HepG2 (cell line): ENCODE data around the gene TOM1L1. TPM values are rescaled to one million over a fixed set of nuclear protein-coding genes. Genes with fewer than 3 reads are reported as not detected.

Experiments
- CEBPG ChIP-seq: IDR thresholded peaks from 2 replicates; pipeline ENCODE4 v1.6.1; 2016
- KDM4B ChIP-seq: sonication (generic); formaldehyde crosslinking; IDR thresholded peaks from 2 replicates; pipeline ENCODE4 v1.4.0; 2020; ENCODE audit warnings: missing genetic modification reagents
- NBN ChIP-seq: fragments of 450-650 bp; conservative IDR thresholded peaks from 2 replicates; pipeline ENCODE4 v1.6.1; 2017
- RORA ChIP-seq: sonication (generic); formaldehyde crosslinking; IDR thresholded peaks from 2 replicates; pipeline ENCODE4 v1.5.0; 2020; ENCODE audit warnings: mild to moderate bottlenecking, missing genetic modification reagents, moderate library complexity
- YEATS2 ChIP-seq: sonication (generic); formaldehyde crosslinking; IDR thresholded peaks from 2 replicates; pipeline ENCODE4 v1.4.0; 2020; ENCODE audit warnings: missing genetic modification reagents, borderline replicate concordance
- ZFP37 ChIP-seq: sonication (generic); formaldehyde crosslinking; IDR thresholded peaks from 2 replicates; pipeline ENCODE4 v1.4.0; 2020; ENCODE audit warnings: missing genetic modification reagents, borderline replicate concordance
- ZNF33B ChIP-seq: sonication (generic); formaldehyde crosslinking; IDR thresholded peaks from 2 replicates; pipeline ENCODE4 v1.5.1; 2020; ENCODE audit warnings: mild to moderate bottlenecking, missing genetic modification reagents
- ZNF569 ChIP-seq: sonication (generic); formaldehyde crosslinking; IDR thresholded peaks from 2 replicates; pipeline ENCODE4 v1.5.0; 2020; ENCODE audit warnings: mild to moderate bottlenecking, missing genetic modification reagents, moderate library complexity, borderline replicate concordance
- polyA plus RNA-seq, 8 experiments: library from polyadenylated mRNA; depleted of rRNA in 3 of 8; stranded (reverse) in 7 of 8; unstranded in 1 of 8; fragments of >200 nt; fragmentation: Illumina TruSeq in 4 of 8; extraction: Trizol in 4 of 8; gene quantifications; 2 replicates each; pipeline versions ENCODE4 v1.2.1 to v1.2.3, GENCODE V29; 2011 to 2016; ENCODE audit warnings: low read depth in 4 of 8, missing spikeins in 1 of 8, mixed read lengths in 1 of 8; ENCODE audit not compliant: insufficient read depth in 1 of 8
- total RNA-seq, 5 experiments: library from RNA; depleted of rRNA; stranded (reverse); fragments of >200 nt; fragmentation: Illumina TruSeq; extraction: Trizol; gene quantifications; 2 replicates each; pipeline ENCODE4 v1.2.3, GENCODE V29; 2016; ENCODE audit warnings: low read depth in 1 of 5
- TF ChIP-seq, protein P1 (sequence below): sonication (generic); formaldehyde crosslinking; IDR thresholded peaks from 2 replicates; pipeline ENCODE4 v1.5.0; 2020; ENCODE audit warnings: mild to moderate bottlenecking, missing genetic modification reagents, borderline replicate concordance
- TF ChIP-seq, protein P2 (sequence below): sonication (generic); formaldehyde crosslinking; IDR thresholded peaks from 2 replicates; pipeline ENCODE4 v1.9.0; 2021; ENCODE audit warnings: missing genetic modification reagents, borderline replicate concordance
- TF ChIP-seq, protein P3 (sequence below): sonication (generic); formaldehyde crosslinking; IDR thresholded peaks from 2 replicates; pipeline ENCODE4 v1.8.0; 2022; ENCODE audit warnings: missing genetic modification reagents, low read depth, mild to moderate bottlenecking, borderline replicate concordance
- TF ChIP-seq, protein P4 (sequence below): sonication (generic); formaldehyde crosslinking; IDR thresholded peaks from 2 replicates; pipeline ENCODE4 v1.4.0; 2020; ENCODE audit warnings: missing genetic modification reagents, borderline replicate concordance
- TF ChIP-seq, protein P5 (sequence below): sonication (generic); formaldehyde crosslinking; conservative IDR thresholded peaks from 2 replicates; pipeline ENCODE4 v1.4.0; 2020; ENCODE audit warnings: mild to moderate bottlenecking, missing genetic modification reagents, moderate library complexity
- TF ChIP-seq, protein P6 (sequence below): sonication (generic); formaldehyde crosslinking; IDR thresholded peaks from 2 replicates; pipeline ENCODE4 v1.4.0; 2020; ENCODE audit warnings: missing genetic modification reagents

The TOM1L1 gene
- total and polyA plus RNA-seq, 2 of the 13 experiments (the other 11 are each of a cell fraction or from before 2014, with no cell fraction given), result 45.3 to 51.3 TPM

DNA sequence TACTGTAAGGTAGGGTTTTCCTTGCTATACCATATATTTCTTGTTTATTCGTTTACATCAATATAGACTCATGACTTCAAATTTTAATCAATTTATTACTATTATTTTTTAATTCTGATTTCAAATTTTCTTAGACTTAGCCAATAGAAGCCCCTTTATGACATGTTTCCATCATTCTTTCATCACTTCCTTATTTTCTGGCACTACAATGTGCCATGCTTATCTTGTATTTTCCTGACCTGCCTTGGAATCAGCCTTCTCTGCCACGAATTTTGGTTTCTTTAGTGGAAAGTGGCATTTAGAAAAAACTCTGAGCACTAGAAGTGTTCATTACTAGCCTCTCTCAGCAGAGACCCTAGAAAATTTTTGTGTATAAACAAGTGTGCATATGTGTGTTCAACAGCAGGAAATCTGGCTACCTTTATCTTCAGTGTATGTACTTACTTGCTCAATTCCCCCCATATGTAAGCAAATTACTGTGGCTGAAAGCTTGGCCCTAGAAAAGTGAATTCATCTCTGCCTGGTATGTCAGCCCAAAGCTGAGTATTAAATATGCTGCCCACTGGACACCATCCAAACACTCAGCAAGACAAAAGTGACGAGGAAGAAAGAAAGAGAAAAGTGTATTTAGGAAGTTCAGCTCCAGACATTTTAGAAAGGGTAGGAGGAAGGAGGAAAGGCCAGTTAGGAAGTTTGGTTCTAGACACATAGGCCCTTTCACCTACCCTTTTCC, 71.9 kb downstream of the TOM1L1 start (continued):
- TF ChIP-seq YEATS2 (no peak), ZNF33B (no peak), ZFP37 (CRISPR knock-in tag) (no peak), CEBPG (CRISPR knock-in tag) (peak; percentile 62), NBN (no peak), KDM4B (CRISPR knock-in tag) (no peak), RORA (CRISPR knock-in tag) (no peak), ZNF569 (CRISPR knock-in tag) (no peak)
- TF ChIP-seq, protein P1, sequence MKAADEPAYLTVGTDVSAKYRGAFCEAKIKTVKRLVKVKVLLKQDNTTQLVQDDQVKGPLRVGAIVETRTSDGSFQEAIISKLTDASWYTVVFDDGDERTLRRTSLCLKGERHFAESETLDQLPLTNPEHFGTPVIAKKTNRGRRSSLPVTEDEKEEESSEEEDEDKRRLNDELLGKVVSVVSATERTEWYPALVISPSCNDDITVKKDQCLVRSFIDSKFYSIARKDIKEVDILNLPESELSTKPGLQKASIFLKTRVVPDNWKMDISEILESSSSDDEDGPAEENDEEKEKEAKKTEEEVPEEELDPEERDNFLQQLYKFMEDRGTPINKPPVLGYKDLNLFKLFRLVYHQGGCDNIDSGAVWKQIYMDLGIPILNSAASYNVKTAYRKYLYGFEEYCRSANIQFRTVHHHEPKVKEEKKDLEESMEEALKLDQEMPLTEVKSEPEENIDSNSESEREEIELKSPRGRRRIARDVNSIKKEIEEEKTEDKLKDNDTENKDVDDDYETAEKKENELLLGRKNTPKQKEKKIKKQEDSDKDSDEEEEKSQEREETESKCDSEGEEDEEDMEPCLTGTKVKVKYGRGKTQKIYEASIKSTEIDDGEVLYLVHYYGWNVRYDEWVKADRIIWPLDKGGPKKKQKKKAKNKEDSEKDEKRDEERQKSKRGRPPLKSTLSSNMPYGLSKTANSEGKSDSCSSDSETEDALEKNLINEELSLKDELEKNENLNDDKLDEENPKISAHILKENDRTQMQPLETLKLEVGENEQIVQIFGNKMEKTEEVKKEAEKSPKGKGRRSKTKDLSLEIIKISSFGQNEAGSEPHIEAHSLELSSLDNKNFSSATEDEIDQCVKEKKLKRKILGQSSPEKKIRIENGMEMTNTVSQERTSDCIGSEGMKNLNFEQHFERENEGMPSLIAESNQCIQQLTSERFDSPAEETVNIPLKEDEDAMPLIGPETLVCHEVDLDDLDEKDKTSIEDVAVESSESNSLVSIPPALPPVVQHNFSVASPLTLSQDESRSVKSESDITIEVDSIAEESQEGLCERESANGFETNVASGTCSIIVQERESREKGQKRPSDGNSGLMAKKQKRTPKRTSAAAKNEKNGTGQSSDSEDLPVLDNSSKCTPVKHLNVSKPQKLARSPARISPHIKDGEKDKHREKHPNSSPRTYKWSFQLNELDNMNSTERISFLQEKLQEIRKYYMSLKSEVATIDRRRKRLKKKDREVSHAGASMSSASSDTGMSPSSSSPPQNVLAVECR (CRISPR knock-in tag), result peak; percentile 39; the same call in 1 of the 2 replicates
- TF ChIP-seq, protein P2, sequence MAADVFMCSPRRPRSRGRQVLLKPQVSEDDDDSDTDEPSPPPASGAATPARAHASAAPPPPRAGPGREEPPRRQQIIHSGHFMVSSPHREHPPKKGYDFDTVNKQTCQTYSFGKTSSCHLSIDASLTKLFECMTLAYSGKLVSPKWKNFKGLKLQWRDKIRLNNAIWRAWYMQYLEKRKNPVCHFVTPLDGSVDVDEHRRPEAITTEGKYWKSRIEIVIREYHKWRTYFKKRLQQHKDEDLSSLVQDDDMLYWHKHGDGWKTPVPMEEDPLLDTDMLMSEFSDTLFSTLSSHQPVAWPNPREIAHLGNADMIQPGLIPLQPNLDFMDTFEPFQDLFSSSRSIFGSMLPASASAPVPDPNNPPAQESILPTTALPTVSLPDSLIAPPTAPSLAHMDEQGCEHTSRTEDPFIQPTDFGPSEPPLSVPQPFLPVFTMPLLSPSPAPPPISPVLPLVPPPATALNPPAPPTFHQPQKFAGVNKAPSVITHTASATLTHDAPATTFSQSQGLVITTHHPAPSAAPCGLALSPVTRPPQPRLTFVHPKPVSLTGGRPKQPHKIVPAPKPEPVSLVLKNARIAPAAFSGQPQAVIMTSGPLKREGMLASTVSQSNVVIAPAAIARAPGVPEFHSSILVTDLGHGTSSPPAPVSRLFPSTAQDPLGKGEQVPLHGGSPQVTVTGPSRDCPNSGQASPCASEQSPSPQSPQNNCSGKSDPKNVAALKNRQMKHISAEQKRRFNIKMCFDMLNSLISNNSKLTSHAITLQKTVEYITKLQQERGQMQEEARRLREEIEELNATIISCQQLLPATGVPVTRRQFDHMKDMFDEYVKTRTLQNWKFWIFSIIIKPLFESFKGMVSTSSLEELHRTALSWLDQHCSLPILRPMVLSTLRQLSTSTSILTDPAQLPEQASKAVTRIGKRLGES, result no peak
- TF ChIP-seq, protein P3, sequence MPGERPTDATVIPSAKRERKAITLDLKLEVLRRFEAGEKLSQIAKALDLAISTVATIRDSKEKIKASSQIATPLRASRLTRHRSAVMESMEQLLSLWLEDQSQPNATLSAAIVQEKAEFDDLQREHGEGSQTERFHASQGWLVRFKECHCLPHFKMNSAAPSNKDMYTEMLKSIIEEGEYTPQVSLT (CRISPR knock-in tag), result no peak
- TF ChIP-seq, protein P4, sequence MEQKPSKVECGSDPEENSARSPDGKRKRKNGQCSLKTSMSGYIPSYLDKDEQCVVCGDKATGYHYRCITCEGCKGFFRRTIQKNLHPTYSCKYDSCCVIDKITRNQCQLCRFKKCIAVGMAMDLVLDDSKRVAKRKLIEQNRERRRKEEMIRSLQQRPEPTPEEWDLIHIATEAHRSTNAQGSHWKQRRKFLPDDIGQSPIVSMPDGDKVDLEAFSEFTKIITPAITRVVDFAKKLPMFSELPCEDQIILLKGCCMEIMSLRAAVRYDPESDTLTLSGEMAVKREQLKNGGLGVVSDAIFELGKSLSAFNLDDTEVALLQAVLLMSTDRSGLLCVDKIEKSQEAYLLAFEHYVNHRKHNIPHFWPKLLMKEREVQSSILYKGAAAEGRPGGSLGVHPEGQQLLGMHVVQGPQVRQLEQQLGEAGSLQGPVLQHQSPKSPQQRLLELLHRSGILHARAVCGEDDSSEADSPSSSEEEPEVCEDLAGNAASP, result 0 out of 2 replicates have a peak, but pooled peaks have one; percentile 18
- TF ChIP-seq, protein P5, sequence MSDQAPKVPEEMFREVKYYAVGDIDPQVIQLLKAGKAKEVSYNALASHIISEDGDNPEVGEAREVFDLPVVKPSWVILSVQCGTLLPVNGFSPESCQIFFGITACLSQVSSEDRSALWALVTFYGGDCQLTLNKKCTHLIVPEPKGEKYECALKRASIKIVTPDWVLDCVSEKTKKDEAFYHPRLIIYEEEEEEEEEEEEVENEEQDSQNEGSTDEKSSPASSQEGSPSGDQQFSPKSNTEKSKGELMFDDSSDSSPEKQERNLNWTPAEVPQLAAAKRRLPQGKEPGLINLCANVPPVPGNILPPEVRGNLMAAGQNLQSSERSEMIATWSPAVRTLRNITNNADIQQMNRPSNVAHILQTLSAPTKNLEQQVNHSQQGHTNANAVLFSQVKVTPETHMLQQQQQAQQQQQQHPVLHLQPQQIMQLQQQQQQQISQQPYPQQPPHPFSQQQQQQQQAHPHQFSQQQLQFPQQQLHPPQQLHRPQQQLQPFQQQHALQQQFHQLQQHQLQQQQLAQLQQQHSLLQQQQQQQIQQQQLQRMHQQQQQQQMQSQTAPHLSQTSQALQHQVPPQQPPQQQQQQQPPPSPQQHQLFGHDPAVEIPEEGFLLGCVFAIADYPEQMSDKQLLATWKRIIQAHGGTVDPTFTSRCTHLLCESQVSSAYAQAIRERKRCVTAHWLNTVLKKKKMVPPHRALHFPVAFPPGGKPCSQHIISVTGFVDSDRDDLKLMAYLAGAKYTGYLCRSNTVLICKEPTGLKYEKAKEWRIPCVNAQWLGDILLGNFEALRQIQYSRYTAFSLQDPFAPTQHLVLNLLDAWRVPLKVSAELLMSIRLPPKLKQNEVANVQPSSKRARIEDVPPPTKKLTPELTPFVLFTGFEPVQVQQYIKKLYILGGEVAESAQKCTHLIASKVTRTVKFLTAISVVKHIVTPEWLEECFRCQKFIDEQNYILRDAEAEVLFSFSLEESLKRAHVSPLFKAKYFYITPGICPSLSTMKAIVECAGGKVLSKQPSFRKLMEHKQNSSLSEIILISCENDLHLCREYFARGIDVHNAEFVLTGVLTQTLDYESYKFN (CRISPR knock-in tag), result peak; percentile 57; the same call in 1 of the 2 replicates
- TF ChIP-seq, protein P6, sequence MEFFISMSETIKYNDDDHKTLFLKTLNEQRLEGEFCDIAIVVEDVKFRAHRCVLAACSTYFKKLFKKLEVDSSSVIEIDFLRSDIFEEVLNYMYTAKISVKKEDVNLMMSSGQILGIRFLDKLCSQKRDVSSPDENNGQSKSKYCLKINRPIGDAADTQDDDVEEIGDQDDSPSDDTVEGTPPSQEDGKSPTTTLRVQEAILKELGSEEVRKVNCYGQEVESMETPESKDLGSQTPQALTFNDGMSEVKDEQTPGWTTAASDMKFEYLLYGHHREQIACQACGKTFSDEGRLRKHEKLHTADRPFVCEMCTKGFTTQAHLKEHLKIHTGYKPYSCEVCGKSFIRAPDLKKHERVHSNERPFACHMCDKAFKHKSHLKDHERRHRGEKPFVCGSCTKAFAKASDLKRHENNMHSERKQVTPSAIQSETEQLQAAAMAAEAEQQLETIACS, result no peak
